Keratinocyte (primary cell): ENCODE results near the gene CETN3. TPM values are rescaled to one million over a fixed set of nuclear protein-coding genes. Genes with fewer than 3 reads are reported as not detected.

Experiments
- DNase-seq: peaks from one replicate; pipeline ENCODE4 v3.0.0-alpha.2; 2011; ENCODE audit warnings: low read depth, missing footprints, low spot score
- FAIRE-seq: peaks from 2 replicates; lab custom pipeline; 2011; peaks lifted over from hg19 to GRCh38; lab: Jason Lieb, UNC
- H2AFZ ChIP-seq: 2 replicates; pipeline ENCODE4 v1.6.0; 2012; ENCODE audit warnings: low read length, control low read depth, inconsistent platforms; ENCODE audit not compliant: control insufficient read depth
- H3K27ac ChIP-seq: 2 replicates; pipeline ENCODE4 v1.5.1; 2011; ENCODE audit warnings: low read length; ENCODE audit not compliant: control insufficient read depth, insufficient read depth
- H3K27me3 ChIP-seq: 3 replicates; pipeline ENCODE4 v1.6.0; 2011; ENCODE audit warnings: low read length; ENCODE audit not compliant: control insufficient read depth, insufficient read depth; ENCODE audit errors: extremely low read depth
- H3K36me3 ChIP-seq, 2 experiments: 2 replicates in 1 of 2; 3 replicates in 1 of 2; pipeline ENCODE4 v1.5.1; 2011; ENCODE audit warnings: low read length in 2 of 2, mild to moderate bottlenecking in 1 of 2; ENCODE audit not compliant: control insufficient read depth in 2 of 2, insufficient read depth in 2 of 2; ENCODE audit errors: extremely low read depth in 1 of 2
- H3K4me1 ChIP-seq: 3 replicates; pipeline ENCODE4 v1.5.1; 2011; ENCODE audit warnings: low read length; ENCODE audit not compliant: control insufficient read depth, insufficient read depth; ENCODE audit errors: extremely low read depth
- H3K4me2 ChIP-seq: 3 replicates; pipeline ENCODE4 v1.6.0; 2011; ENCODE audit warnings: low read depth, low read length; ENCODE audit not compliant: control insufficient read depth, insufficient read depth; ENCODE audit errors: extremely low read depth
- H3K4me3 ChIP-seq, 3 experiments: fragments of 200-600 bp in 1 of 3; sonication (generic) in 1 of 3; 2 replicates in 2 of 3; 3 replicates in 1 of 3; pipeline ENCODE4 v1.5.1; 2011 to 2016; ENCODE audit warnings: low read length in 3 of 3, mild to moderate bottlenecking in 3 of 3, control low read depth in 2 of 3, inconsistent platforms in 1 of 3, low read depth in 1 of 3, mixed read lengths in 1 of 3, mixed run types in 1 of 3, moderate library complexity in 1 of 3; ENCODE audit not compliant: control insufficient read depth in 2 of 3, insufficient read depth in 2 of 3; ENCODE audit errors: extremely low read depth in 1 of 3
- H3K79me2 ChIP-seq: 2 replicates; pipeline ENCODE4 v1.6.0; 2012; ENCODE audit warnings: low read length; ENCODE audit not compliant: control insufficient read depth, insufficient read depth
- H3K9ac ChIP-seq: 3 replicates; pipeline ENCODE4 v1.6.0; 2011; ENCODE audit warnings: low read length; ENCODE audit not compliant: control insufficient read depth, insufficient read depth; ENCODE audit errors: extremely low read depth
- H3K9me1 ChIP-seq: 3 replicates; pipeline ENCODE4 v1.6.0; 2011; ENCODE audit warnings: low read length; ENCODE audit not compliant: control insufficient read depth, insufficient read depth; ENCODE audit errors: extremely low read depth
- H3K9me3 ChIP-seq: 2 replicates; pipeline ENCODE4 v1.5.1; 2012; ENCODE audit warnings: low read depth, low read length; ENCODE audit not compliant: control insufficient read depth
- H4K20me1 ChIP-seq: 3 replicates; pipeline ENCODE4 v1.6.0; 2011; ENCODE audit warnings: low read length; ENCODE audit not compliant: control insufficient read depth, insufficient read depth; ENCODE audit errors: extremely low read depth
- CTCF ChIP-seq, 3 experiments: IDR thresholded peaks in 1 of 3; conservative IDR thresholded peaks in 1 of 3; optimal IDR thresholded peaks in 1 of 3; 2 replicates in 2 of 3; 3 replicates in 1 of 3; pipeline versions ENCODE3 to v1.5.1; 2011; ENCODE audit warnings: low read length in 3 of 3, mild to moderate bottlenecking in 3 of 3, moderate library complexity in 2 of 3, control low read depth in 1 of 3, inconsistent platforms in 1 of 3; ENCODE audit not compliant: insufficient read depth in 2 of 3; ENCODE audit errors: extremely low read depth in 1 of 3
- EZH2 ChIP-seq: IDR thresholded peaks from one replicate; pipeline ENCODE4 v1.6.1; 2012; ENCODE audit warnings: inconsistent platforms, mild to moderate bottlenecking, low read length, moderate library complexity
- dilution Hi-C: fragments of 300-500 bp; cut with MboI; formaldehyde crosslinking; loops from one replicate; pipeline ENCODE4 v1.7.0; 2020; ENCODE audit warnings: low sequenced_read_pairs; ENCODE audit not compliant: extremely low pct_ligation_motif_present
- polyA plus RNA-seq, 5 experiments: library from polyadenylated mRNA; depleted of rRNA in 3 of 5; stranded (reverse) in 3 of 5; stranded (forward) in 1 of 5; unstranded in 1 of 5; fragments of >200 nt; gene quantifications; 1 replicate in 1 of 5; 2 replicates in 3 of 5; 3 replicates in 1 of 5; pipeline versions ENCODE4 v1.2.1 to v1.2.3, GENCODE V29; 2011 to 2012; ENCODE audit warnings: missing spikeins in 2 of 5, low read depth in 1 of 5, low replicate concordance in 1 of 5

Gene CETN3
- polyA plus RNA-seq, 1 donor (not counting 4 experiments of a cell fraction or from before 2014, with no cell fraction given): 31.2 TPM

GRCh38 chr5:90356176-90356575 lies 53.4 kb downstream of the CETN3 start:
- H3K4me2 ChIP-seq: no peak overlapping the region
- H3K36me3 ChIP-seq: no peaks in the 10 kb centered on the region
- no peak overlapping the region for H3K27ac ChIP-seq
- no peaks in the 10 kb centered on the region for H3K4me1 ChIP-seq
- H3K9me1 ChIP-seq: no peaks in the 10 kb centered on the region
- DNase-seq: no peak
- H3K4me3 ChIP-seq: no peak overlapping the region
- no peaks in the 10 kb centered on the region for H3K9me3 ChIP-seq
- TF ChIP-seq CTCF (optimal IDR thresholded peaks at IDR 0.05 in 1 of 3, IDR thresholded peaks at IDR 0.05 in 1 of 3, conservative IDR thresholded peaks at IDR 0.05 in 1 of 3; ENCODE audit: extremely low read depth in 1 of 3, insufficient read depth in 2 of 3, low read length in 3 of 3): no peak
- TF ChIP-seq EZH2: no peak
- FAIRE-seq: no peak
- H4K20me1 ChIP-seq: no peaks in the 10 kb centered on the region
- dilution Hi-C loops: no loop called here
- H3K27me3 ChIP-seq: no peaks in the 10 kb centered on the region
- no peak overlapping the region for H3K9ac ChIP-seq
- H2AFZ ChIP-seq: no peak overlapping the region
- H3K79me2 ChIP-seq: no peaks in the 10 kb centered on the region

DNA sequence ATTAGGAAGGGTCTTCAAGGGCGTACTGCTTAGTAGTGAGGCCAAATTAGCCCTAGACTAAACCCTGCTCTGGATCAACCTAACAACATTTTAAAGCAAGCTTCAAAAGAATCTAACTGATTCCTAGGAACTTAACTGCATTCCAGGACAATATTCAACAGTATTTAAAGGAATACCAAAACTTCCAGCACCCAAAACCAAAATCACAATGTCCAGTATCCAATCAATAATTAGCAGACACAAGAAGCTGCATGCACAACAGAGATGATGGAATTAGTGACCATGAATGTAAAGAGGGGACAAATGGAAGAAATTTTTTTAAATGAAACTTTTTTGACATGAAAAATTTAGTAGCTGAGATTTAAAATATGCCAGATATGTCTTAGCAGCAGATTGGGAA lies 53.9 kb downstream of the CETN3 start:
- H3K27ac ChIP-seq: no peak overlapping the region
- FAIRE-seq (no peak), DNase-seq (no peak)
- no peak overlapping the region for H2AFZ ChIP-seq
- no peaks in the 10 kb centered on the region for H3K79me2 ChIP-seq
- no peaks in the 10 kb centered on the region for H3K9me3 ChIP-seq
- no peaks in the 10 kb centered on the region for H3K36me3 ChIP-seq
- no peak for TF ChIP-seq CTCF (optimal IDR thresholded peaks at IDR 0.05 in 1 of 3, IDR thresholded peaks at IDR 0.05 in 1 of 3, conservative IDR thresholded peaks at IDR 0.05 in 1 of 3; ENCODE audit: extremely low read depth in 1 of 3, insufficient read depth in 2 of 3, low read length in 3 of 3)
- H3K9me1 ChIP-seq: no peaks in the 10 kb centered on the region
- dilution Hi-C loops: no loop called here
- H3K4me2 ChIP-seq: no peak overlapping the region
- no peak overlapping the region for H3K4me3 ChIP-seq
- no peaks in the 10 kb centered on the region for H3K27me3 ChIP-seq
- no peak overlapping the region for H3K9ac ChIP-seq
- H3K4me1 ChIP-seq: no peaks in the 10 kb centered on the region
- no peaks in the 10 kb centered on the region for H4K20me1 ChIP-seq
